Lower leg skin (tissue), 4 donors: ENCODE measurements around the gene ANP32B. TPM values are rescaled to one million over a fixed set of nuclear protein-coding genes. Genes with fewer than 3 reads are reported as not detected.

Source experiments
- DNase-seq, 2 donors: peaks; one replicate each; pipeline ENCODE4 v3.0.0-alpha.2; 2019; ENCODE audit warnings: low spot score in 2 of 2
- H3K4me3 ChIP-seq: fragments of 200-600 bp; sonication (generic); 2 replicates; pipeline ENCODE4 v1.5.1; 2017; ENCODE audit warnings: mild to moderate bottlenecking, low read depth; ENCODE audit not compliant: poor library complexity, severe bottlenecking
- POLR2A ChIP-seq, 2 donors: fragments of 450-650 bp; IDR thresholded peaks; one replicate each; pipeline ENCODE4 v1.6.1; 2016 to 2017; ENCODE audit warnings: antibody characterized with exemption in 2 of 2, mild to moderate bottlenecking in 1 of 2, moderate library complexity in 1 of 2
- WGBS, 2 donors: methylation state at CpG; one replicate each; pipeline ENCODE4 v1.1.5; 2018; 5-methylcytosine and 5-hydroxymethylcytosine counted together
- intact Hi-C: fragments of 100-400 bp; cut with DNase I; formaldehyde crosslinking; loops from one replicate; pipeline ENCODE4 v1.15.0; 2023; ENCODE audit warnings: low total_unique reads
- total RNA-seq, 4 donors: library from RNA; depleted of rRNA; stranded (reverse); fragments of >200 nt; gene quantifications; one replicate each; pipeline ENCODE4 v1.1.0, GENCODE V29; 2016
- TF ChIP-seq, protein P1 (sequence below), 3 donors: fragments of 450-650 bp; IDR thresholded peaks; one replicate each; pipeline ENCODE4 v1.5.1; 2016; ENCODE audit warnings: antibody characterized with exemption in 3 of 3, mild to moderate bottlenecking in 3 of 3, moderate library complexity in 2 of 3

ANP32B gene
- total RNA-seq, 4 donors from 2014 or later = 27.4 to 56.3 (median 39.0) TPM

GRCh38 chr9:97962136-97962535, 21.0 kb upstream of the ANP32B start:
- WGBS, 2 donors = 63 to 72% methylated on average over 4 of the region's 4 CpGs
- TF ChIP-seq, protein P1, sequence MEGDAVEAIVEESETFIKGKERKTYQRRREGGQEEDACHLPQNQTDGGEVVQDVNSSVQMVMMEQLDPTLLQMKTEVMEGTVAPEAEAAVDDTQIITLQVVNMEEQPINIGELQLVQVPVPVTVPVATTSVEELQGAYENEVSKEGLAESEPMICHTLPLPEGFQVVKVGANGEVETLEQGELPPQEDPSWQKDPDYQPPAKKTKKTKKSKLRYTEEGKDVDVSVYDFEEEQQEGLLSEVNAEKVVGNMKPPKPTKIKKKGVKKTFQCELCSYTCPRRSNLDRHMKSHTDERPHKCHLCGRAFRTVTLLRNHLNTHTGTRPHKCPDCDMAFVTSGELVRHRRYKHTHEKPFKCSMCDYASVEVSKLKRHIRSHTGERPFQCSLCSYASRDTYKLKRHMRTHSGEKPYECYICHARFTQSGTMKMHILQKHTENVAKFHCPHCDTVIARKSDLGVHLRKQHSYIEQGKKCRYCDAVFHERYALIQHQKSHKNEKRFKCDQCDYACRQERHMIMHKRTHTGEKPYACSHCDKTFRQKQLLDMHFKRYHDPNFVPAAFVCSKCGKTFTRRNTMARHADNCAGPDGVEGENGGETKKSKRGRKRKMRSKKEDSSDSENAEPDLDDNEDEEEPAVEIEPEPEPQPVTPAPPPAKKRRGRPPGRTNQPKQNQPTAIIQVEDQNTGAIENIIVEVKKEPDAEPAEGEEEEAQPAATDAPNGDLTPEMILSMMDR (IDR thresholded peaks at IDR 0.05) = no peak
- no peak for TF ChIP-seq POLR2A (IDR thresholded peaks at IDR 0.05)
- H3K4me3 ChIP-seq = no peak overlapping the region
- intact Hi-C loops = no loop called here
- no peak for DNase-seq

DNA sequence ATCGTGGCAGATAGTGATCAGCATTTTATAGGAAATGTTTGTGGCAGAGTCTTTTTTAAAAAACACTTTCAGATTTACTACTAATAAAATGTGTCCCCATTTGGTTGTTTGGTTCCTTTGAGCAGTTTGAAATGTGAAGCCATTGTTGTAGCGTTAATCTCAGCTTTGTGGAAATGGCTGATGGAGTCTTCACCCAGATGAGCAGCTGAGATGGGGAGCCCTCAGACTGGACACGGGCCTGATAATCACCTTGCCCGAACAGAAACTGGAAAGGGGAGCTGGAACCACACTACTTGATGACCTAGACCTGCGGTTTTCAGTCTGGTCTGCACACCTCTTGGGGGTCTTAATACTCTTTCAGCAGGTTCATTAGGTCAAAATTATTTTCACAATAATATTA, 20.6 kb upstream of the ANP32B start:
- 85 to 87% methylated on average over 5 of the region's 5 CpGs for WGBS, 2 donors
- no peak for DNase-seq
- TF ChIP-seq, protein P1 (IDR thresholded peaks at IDR 0.05) = no peak
- TF ChIP-seq POLR2A (IDR thresholded peaks at IDR 0.05) = no peak
- no peak overlapping the region for H3K4me3 ChIP-seq
- intact Hi-C loops = no loop called here

GRCh38 chr9:97963232-97963631, 19.9 kb upstream of the ANP32B start:
- intact Hi-C loops = no loop called here
- no peak overlapping the region for H3K4me3 ChIP-seq

DNA sequence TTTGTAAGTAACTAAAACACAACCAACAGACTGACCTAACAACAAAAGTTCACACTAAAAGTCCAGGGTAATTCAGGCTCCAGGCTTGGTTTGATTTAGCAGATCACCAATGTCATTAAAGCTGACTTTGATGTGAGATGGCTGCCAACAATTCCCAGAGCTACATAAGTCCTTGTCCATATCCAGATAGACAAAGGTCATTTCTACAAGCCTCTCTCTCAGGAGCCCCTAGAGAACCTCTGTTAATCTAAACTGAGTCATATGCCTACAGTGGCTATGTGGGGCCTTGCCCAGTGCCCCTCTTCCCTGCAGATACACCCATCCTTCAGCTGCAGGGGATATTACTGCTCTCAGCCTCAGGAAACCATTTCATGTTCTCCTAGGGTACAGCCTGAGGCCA, 18.2 kb upstream of the ANP32B start:
- TF ChIP-seq, protein P1 (IDR thresholded peaks at IDR 0.05) = no peak
- TF ChIP-seq POLR2A (IDR thresholded peaks at IDR 0.05) = no peak
- intact Hi-C loops = no loop called here
- DNase-seq = no peak

More at GRCh38 chr9:97963232-97963631, 19.9 kb upstream of the ANP32B start:
- no peak for TF ChIP-seq POLR2A (IDR thresholded peaks at IDR 0.05)
- TF ChIP-seq, protein P1 (IDR thresholded peaks at IDR 0.05) = no peak
- DNase-seq = no peak
- 75 to 78% methylated on average over 2 of the region's 2 CpGs for WGBS, 2 donors

GRCh38 chr9:97966493-97966892, 16.6 kb upstream of the ANP32B start:
- H3K4me3 ChIP-seq = no peak overlapping the region
- no peak for DNase-seq
- no peak for TF ChIP-seq POLR2A (IDR thresholded peaks at IDR 0.05)
- TF ChIP-seq, protein P1 (IDR thresholded peaks at IDR 0.05) = no peak
- WGBS, 2 donors = 16 to 17% methylated on average over 1 of the region's 1 CpG
- intact Hi-C loops = no loop called here

More for the DNA sequence above, 18.2 kb upstream of the ANP32B start:
- no peak overlapping the region for H3K4me3 ChIP-seq

- TF ChIP-seq, protein P1 (IDR thresholded peaks at IDR 0.05) = no peak
- TF ChIP-seq POLR2A (IDR thresholded peaks at IDR 0.05) = no peak
- 70 to 86% methylated on average over 2 of the region's 2 CpGs for WGBS, 2 donors
- DNase-seq = no peak
- no peak overlapping the region for H3K4me3 ChIP-seq
- intact Hi-C loops = no loop called here
Measured at GRCh38 chr9:97969014-97969413, 14.1 kb upstream of the ANP32B start.
